GM18867 (cell line): Measurements from ENCODE around the gene PRKAA2.
"Not testable (repeated sequence)": the region's sequence is repeated elsewhere in the genome, so short reads cannot be mapped to it uniquely, and the experiment has no call there.

Source experiments
- ATAC-seq: cut with Tn5 transposase; IDR thresholded peaks from one replicate; pipeline ENCODE4 v1.9.1; 2021; ENCODE audit warnings: mild to moderate bottlenecking, moderate library complexity; ENCODE audit not compliant: unreplicated experiment

The PRKAA2 gene

GRCh38 chr1:56644919-56645676 is at the start of gene PRKAA2:
Gene PRKAA2, plus strand, starts transcription at chr1:56645314. Its CDS starts 74 bp downstream, at chr1:56645388.
- no peak for ATAC-seq

DNA sequence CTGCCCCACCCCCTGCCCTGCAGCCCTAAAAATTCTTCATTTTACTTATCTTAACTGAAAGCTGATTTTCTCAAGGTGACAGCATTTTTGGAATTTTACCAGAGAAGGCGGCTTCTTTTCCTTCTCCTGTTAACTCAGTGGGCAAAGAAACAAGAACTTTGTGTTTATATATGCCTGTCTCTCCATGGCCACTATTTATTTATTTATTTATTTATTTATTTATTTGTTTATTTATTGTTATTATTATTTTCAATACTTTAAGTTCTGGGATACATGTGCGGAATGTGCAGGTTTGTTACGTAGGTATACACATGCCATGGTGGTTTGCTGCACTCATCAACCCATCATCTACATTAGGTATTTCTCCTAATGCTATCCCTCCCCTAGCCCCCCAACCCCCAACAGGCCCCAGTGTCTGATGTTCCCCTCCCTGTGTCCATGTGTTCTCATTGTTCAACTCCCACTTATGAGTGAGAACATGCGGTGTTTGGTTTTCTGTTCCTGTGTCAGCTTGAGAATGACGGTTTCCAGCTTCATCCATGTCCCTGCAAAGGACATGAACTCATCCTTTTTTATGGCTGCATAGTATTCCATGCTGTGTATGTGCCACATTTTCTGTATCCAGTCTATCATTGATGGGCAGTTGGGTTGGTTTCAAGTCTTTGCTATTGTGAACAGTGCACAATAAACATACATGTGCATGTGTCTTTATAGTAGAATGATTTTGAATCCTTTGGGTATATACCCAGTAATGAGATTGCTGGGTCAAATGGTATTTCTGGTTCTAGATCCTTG is 49.5 kb upstream of the PRKAA2 start:
- ATAC-seq = not testable (repeated sequence)

DNA sequence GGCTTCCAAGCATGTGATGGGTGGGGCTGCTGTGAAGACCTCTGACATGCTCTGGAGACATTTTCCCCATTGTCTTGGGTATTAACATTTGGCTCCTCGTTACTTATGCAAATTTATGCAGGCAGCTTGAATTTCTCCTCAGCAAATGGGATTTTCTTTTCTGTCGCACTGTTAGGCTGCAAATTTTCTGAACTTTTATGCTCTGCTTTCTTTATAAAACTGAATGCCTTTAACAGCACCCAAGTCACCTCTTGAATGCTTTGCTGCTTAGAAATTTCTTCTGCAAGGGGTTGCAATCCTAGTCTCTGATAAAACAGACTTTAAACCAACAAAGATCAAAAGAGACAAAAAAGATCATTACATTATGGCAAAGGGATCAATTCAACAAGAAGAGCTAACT is 35.0 kb upstream of the PRKAA2 start:
- ATAC-seq = not testable (repeated sequence)

GRCh38 chr1:56610770-56611169 is 34.3 kb upstream of the PRKAA2 start:
- ATAC-seq = not testable (repeated sequence)

DNA sequence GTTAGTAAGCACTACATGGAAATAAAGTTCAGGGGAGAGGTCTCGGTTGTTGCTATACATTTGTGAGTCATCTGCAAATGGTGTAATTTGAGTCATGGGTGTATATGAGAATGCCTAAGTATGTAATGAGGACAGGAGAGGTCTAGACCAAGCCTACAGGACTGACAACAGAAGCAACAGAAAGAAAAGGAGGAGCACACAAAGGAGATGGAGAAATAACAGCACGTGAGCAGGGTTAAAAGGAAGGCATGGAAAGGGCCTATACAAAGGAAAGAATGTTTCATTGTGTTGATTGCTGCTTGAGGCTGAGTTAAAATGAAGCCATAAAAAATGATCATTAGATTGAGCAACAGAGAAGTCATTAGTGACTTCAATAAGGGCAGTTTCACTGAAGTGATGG is 28.0 kb upstream of the PRKAA2 start:
- no peak for ATAC-seq

- ATAC-seq = no peak
Observed at GRCh38 chr1:56625819-56626440, 19.2 kb upstream of the PRKAA2 start.

DNA sequence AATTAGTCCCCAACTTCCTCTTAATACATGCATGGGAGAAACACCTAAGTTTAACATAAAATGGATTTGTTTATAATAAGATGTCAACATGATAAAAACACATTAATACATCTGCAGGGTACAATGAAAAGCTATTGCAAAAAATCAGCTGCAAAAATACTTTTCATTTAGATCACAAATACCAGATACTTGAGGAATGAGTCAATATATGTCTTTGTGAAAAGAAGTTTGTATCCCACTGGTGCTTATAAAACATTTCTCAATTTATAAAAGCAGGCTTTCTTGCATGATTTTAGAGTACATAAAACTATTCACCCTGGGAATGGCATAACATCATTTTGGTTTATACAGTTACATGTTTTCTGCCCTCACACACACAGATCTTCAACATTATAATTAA is 18.6 kb upstream of the PRKAA2 start:
- no peak for ATAC-seq

GRCh38 chr1:56627019-56627635 is 18.0 kb upstream of the PRKAA2 start:
- no peak for ATAC-seq

DNA sequence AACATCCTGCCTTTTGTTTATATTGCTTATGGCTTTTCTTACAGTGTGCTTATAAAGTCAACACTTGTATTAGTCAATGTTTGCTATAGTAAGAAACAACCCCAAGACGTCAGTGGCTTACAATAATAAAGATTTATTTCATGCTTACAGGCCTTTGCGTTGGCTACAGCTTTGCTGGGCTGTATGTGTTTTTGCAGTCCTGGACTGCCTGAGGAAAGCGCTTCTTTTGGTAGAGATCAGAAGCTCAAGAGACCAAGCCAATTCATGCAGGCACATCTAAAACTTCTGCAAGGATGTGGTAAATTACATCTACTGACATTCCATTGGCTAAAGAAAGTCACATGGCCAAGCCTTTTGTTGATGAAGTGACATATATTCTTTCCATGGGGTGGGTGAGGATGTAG is 17.5 kb upstream of the PRKAA2 start:
- ATAC-seq = no peak

DNA sequence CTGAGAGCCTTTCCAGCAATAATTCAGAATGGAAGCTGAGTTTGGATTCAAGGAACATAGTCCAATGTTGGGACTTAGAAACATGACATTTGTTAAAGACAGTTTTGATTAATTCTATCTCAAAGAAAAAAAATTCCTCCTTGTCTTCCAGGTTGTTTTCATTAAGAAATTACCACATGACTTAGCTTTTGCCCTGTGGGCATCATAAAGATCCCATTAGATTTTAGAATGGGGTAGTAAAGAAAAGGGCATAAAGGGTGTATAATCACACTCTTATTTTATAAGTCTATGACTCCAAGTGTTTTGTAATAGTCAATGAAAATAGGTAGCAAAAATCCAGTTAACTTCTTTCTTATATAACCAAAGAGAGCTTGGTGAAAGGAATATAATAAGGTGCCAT is 14.3 kb upstream of the PRKAA2 start:
- ATAC-seq = no peak

DNA sequence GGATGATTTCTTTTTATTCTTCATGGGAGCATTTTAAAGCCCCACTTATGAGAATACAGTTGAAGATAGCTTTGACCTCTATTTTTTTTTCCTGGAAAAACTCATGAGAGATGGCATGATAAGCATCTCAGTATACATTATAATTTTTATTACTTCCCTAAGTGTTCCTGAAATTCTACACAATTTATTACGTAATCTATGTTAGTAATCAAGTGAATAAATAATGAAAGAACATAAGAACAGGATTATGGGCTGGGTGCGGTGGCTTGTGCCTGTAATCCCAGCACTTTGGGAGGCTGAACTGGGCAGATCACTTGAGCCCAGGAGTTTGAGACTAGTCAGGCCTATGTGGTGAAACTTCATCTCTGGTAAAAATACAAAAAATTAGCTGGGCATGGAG is 13.2 kb upstream of the PRKAA2 start:
- ATAC-seq = no peak

DNA sequence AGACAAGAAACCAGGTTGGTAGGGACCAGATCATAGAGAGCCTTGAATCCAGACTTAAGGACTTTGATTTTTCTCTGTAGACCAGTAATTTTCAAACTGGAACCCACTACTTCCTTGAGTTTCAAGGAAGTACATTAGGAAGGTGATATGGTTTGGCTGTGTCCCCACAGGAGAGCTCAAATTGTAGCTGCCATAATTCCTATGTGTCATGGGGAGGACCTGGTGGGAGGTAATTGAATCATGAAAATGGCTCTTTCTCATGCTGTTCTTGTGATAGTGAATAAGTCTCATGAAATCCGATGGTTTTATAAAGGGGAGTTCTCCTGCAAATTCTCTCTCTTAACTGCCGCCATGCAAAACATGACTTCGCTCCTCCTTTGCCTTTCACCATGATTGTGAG is 10.1 kb upstream of the PRKAA2 start:
- no peak for ATAC-seq

GRCh38 chr1:56638248-56638647 is 6.9 kb upstream of the PRKAA2 start:
- no peak for ATAC-seq

- ATAC-seq = no peak
Observed at GRCh38 chr1:56639211-56639610, 5.9 kb upstream of the PRKAA2 start.

GRCh38 chr1:56643661-56644060 is 1.5 kb upstream of the PRKAA2 start:
- no peak for ATAC-seq

DNA sequence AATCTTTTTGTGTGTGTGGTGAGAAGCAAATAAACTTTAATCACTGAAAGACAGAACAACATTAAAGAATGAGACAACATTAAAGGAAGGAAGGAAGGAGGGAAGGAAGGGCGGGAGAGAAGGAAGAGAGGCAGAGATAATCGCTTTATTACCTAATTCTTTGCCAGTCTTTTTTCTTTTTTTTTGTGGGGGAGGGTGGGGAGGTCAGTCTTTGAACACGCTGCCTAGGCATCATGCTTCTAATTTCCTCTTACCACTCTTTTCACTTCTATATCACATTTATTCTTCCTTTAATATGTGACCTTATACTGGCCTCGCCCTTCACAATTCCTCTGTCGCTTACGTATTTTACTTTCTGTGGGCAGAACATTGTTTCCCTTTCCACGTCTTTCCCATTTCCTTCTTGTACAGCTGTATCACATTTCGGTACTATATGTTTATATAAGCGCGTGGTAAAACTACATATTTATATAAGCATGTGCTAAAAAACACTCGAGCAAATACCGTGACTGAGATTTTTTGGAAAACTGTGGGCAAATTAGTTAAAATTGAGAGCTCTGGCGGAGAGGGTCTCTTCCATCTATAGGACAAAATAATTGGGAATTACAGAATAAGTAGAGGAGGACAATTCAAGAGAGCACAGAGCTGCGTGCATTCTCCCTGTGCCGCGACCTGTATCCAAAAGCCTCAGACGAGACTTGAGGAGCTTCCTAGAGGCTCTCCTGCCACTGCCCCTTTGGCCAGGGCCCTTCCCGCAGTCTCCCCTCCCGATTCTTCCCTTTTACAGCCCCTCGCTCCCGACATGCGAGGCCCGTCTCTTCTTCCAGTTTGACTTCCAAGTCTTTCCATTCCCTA is 823 bp upstream of the PRKAA2 start:
- ATAC-seq = no peak

DNA sequence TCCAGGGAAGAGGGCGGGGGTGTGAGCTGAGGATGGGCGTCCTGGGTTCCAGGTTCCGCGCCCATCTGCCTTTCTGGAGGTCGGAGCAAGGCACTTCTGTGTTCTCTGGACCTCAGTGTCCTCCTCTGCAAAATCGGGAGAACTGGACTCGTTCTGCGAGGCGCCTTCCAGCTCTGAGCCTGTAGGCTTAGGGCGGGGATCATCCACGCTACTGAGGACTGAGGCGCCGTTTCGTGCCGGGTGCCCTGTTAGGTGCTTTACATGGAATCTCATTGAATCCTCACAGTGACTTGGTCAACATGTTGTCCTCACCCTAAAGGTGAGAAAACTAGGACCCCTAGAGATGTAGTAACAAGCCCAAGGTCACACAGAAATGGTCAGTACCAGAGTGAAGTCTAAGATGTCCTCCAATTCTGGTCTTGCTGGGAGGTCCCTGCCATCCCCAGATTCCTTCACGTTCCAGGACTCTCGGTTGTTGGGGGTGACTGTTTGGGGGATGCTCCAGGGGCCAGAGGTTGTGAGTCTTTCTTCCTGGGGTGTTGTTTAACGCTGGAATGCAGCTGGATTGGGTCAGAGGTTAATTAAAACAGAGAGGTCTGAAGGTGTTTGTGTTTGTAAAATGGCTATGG is 677 bp downstream of the PRKAA2 start:
- no peak for ATAC-seq

- ATAC-seq = no peak
Observed at GRCh38 chr1:56646611-56647010, 1.5 kb downstream of the PRKAA2 start.

GRCh38 chr1:56647106-56647505 is 2.0 kb downstream of the PRKAA2 start:
- ATAC-seq = no peak

GRCh38 chr1:56648546-56648945 is 3.4 kb downstream of the PRKAA2 start:
- ATAC-seq = no peak
